GM18861 (cell line): ENCODE results near the gene MAN1B1.
"Not testable (repeated sequence)": the region's sequence is repeated elsewhere in the genome, so short reads cannot be mapped to it uniquely, and the experiment has no call there.

ENCODE experiments used
- ATAC-seq: cut with Tn5 transposase; IDR thresholded peaks from one replicate; pipeline ENCODE4 v1.9.1; 2021; ENCODE audit not compliant: unreplicated experiment

Gene MAN1B1

DNA sequence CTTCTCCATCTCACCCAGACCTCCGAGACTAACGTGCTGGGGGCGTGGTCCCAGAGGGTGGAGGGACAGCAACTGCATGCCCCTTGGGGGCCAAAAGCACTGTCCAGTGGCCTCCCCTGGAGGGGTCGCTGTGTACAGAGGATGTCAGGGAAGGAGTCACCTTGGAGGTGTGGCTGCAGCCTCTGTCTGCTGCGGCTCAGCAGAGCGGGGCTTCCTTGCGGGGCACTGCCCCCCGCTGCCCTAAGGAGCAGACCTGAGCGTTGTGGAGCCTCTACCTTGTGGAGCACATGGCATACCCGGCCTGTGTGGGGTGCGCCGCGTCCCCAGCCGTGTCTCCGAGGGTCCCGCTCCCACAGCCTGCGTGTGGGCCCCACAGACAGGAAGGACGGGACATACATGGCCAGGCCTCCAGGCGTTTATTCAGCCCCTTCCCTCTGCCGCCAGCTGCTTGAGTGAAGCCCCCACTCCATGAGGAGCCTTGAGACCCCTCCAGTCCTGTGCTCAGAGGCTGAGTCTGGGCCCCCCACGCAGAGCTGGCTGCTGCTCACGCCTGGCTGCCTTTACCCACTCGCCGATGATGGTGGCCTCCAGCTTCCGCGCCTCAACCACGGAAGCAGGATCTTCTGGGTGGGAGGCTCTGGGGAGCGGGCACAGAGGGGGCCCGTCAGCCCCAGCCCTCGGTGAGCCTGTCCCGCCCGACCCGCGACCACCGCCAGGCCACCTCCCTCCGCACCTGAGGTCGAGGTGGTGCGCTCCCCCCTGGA lies 23.5 kb downstream of the MAN1B1 start:
- ATAC-seq = no peak

DNA sequence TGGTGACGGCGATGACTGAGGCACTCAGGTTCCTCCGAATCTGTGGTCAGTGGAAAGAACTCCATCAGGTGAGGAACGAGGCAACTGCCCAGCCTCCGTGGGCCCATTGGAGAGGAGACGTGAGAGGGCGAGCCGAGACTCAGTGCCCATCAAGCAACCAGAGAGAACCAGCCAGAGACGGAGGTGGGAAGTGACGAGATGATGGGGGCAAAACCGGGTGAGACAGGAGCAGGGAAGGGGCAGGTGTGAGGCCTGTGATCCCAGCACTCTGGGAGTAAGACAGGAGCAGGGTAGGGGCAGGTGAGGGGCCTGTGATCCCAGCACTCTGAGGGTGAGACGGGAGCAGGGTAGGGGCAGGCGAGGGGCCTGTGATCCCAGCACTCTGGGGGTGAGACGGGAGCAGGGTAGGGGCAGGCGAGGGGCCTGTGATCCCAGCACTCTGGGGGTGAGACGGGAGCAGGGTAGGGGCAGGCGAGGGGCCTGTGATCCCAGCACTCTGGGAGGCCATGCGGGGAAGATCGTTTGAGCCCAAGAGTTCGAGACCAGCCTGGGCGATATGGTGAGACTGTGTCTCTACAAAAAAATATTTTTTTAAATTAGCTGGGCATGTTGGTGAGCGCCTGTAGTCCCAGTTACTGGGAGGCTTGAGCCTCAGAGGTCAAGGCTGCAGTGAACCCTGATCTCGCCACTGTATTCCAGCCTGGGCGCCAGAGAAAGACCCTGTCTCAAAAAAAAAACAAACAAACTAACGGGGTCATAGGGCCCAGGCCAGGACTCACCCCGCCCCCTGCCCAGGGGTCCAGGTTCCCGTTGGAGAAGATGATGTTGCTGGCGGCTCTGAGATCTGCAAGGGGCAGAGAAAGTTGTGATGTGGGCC lies 24.4 kb downstream of the MAN1B1 start:
- no peak for ATAC-seq

DNA sequence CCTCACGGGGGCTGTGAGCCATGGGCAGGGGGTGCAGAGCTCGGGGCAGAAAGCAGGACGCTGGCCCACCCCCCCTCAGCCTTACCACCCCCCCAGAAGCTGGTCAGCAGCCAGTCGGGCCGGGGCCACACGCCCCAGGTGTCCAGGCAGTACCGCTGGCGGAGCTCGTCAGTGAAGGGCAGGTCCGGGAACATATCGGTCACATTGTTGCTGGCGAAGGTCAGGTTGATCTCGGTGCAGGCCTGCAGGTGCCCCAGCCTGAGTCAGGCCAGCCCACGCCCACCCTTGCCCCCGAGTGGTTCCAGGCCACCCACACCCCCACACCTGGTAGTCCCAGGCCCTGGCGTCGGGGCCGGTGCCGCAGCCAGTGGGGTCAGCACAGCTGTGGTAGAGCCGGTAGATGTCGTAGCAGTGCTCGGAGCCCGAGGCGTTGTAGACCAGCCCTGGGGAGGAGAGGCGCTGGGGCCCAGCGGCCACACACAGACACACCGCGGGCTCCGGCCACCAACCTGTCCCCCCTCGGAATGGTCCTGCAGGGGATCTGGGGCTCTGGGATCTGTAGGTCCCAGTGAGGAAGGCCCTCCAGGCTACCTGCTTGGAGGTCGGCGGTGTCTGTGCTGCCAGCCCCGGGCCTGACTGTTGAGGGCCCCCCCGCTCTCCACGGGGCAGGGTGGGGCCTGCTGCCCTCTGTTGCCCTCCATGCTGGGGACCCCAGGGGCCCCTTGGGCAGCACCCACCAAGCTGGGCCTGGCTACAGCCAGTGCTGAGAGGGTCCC lies 25.2 kb downstream of the MAN1B1 start:
- no peak for ATAC-seq

DNA sequence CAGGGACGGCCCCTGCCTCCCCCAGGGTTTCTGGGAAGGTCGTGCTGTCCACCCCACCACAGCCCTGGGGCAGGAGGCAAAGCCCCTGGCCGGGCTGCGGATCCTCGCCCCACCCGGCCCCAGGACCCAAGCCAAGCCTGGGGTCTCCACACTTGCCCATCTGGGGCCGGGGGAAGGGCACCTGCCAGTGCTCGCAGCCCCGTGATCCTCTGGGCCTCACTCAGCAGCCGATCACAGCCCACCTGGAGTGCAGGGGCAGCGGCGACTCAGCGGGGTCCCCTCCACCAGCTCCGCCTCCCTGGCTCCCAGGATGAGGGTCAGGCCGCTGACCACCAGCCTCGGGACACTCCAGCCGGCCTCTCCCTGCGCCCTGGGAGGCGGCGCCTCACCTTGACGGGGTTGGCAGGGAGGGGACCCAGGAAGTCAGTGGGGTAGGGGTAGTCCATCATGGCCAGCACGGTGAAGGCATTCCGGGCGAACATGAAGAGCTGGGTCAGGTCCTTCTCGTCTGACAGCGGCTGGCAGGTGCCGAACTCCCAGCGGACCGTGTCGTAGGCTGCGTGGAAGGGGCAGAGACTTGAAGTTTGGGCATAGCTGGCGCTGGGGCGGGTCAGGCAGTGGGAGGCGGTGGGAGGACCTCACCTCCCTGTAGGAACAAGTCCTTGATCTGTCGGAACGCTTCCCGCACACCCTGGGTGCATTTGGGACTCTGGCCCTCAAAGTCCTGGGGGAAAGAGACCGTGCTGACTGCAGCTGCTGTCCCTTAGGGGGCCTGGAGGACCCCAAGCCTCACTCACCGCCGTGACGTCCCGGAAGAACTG lies 26.0 kb downstream of the MAN1B1 start:
- no peak for ATAC-seq

DNA sequence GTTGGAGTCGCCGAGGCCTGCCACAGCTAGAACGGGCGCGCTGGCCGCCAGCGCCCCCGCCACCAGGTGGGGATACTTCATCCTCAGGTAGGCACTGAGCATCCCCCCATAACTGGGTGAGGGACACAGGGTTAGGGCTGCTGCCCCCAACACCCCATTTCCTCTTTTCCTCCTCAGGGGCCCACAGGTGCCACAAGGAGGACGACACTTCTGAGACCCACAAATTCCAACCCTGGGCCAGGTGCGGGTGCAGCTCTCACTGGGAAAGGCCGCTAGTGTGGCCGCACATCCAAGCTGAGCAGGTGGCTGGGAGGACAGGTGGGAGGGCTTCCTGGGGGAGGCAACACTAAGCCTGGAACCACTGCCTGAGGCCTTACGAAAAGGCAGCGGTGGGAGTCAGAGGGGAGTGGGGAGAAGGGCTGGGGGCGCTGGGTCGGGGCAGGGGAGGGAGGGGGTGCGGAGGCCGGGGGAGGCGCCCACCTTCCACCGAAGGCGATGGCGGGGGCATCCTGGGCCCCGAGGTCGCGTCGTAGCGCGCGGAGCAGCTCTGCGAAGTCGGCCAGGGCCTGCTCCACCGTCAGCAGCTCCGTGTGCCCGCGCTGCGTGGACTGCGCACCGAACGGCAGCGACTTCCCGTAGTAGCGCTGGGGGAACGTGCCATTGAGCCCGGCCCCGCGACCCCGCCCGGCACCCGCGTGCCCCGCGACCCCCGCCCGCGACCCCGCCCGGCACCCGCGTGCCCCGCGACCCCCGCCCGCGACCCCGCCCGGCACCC lies 26.8 kb downstream of the MAN1B1 start:
- no peak for ATAC-seq

DNA sequence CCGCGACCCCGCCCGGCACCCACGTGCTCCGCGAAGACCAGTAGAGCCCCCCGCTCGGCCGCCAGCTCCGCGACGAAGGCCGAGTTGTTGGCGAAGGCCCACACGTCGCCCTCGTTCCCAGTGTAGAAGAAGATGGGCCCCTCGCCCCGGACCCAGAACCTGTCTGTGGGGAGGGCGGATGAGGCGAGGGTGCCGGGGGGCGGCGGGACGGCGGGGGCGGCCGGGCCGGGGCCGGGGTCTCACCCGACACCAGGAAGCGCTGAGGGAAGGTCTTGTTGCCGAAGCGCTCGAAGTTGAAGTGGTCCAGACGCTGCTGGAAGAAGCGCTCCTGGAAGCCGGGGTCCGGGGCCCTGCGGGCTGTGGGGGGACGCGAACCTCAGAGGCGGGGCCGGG lies 27.4 kb downstream of the MAN1B1 start:
- no peak for ATAC-seq

DNA sequence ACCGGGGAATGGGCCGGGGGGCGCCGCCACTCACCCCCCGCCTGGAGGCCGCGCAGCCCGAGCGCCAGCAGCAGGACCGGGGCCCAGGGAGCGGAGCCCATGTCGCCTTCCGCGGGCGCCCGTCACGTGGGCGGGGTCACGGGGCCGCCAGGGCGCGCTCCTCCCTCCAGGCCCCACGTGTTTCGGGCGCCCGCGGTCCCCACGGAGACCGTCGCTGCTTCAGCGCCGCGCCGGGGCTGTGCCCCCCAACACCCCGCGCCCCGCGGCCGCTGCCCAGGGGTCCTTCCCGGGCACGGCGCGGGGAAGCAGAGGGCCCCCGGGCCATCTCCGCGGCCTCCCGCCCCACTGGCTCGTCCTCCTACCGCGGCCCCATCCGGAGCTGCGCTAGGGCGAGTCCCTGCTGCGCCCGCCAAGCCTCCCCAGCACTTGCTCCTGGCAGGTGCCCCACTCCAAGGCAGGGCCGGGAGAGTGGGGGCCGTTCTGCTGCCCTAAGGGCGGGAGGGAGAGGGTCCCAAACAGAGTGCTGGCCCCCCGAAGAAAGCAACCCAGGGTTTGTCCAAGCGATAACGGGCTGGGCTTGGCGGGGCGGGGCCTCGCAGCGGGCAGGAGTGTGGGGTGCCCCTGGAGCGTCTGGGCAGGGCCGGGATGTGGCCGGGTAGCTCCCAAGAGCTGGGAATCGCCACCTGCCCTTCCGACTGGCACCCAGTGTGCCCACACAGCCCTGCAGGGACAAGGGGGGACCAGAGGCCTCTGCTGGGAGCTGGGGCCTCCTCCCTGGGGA lies 28.0 kb downstream of the MAN1B1 start, which contains the start of gene DPP7:
Gene DPP7, minus strand, starts transcription at position 121 of the 781 bp plus-strand sequence. Its CDS starts 20 bp downstream, at position 101.
- ATAC-seq = peak; percentile 40

DNA sequence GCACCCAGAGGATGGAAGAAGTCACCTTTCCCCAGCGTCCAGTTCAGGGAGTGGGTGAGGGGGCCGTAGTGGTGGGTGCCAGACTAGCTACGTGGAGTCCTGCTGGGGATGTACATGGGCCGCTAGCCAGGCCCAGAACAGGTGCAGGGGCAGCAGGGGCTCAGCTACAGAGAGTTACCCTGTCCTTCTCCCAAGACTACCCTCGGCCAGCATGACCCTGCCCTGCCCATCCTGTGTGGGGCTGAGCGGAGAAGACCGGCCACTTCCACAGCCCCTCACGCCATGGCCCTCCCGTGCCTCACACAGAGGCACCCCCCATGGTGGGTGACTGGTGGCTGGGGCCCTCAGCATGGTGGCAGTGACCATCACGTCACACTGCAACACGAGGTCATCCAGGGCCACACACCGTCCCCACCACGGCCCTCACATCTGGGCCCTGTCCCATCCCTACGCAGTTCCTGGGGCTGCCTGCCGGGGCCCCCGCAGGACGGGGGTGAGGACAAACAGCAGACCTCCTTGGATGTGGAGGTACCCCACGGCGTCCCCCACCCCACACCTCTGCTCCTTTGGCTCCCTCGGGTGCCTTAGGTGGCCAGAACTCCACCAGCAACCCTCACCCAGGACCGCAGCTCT lies 28.7 kb downstream of the MAN1B1 start:
- no peak for ATAC-seq

DNA sequence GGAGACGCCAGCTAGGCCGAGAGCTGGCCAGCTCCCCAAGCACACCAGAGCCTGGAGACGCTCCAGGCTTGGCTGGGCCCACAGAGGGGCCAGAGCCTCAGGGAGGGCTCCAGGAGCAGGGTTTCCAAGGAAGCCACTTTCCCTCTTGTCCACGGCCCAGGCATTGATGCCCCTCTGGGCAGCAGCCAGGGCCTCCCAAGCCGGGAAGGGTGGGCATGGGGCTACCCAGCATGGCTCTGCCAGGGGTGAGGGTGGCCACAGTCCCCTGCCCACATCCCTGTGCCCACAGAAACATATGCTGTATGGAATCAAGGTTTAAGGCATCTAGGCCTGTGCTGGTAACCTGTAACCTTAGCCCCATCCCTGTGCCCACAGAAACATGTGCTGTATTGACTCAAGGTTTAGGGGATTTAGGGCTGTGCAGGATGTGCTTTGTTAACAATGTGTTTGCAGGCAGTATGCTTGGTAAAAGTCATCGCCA lies 29.3 kb downstream of the MAN1B1 start:
- no peak for ATAC-seq

DNA sequence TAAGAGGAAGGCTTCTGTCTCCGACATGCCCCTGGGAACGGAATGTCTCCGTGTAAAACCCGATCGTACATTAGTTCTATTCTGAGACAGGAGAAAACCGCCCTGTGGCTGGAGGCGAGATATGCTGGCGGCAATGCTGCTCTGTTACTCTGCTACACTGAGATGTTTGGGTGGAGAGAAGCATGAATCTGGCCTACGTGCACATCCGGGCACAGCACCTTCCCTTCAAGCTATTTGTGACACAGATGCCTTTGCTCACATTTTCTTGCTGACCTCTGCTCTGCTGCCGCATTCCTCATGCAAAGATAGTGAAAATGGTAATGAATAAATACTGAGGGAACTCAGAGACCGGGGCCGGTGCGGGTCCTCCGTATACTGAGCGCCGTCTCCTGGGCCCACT lies 29.9 kb downstream of the MAN1B1 start:
- no peak for ATAC-seq

DNA sequence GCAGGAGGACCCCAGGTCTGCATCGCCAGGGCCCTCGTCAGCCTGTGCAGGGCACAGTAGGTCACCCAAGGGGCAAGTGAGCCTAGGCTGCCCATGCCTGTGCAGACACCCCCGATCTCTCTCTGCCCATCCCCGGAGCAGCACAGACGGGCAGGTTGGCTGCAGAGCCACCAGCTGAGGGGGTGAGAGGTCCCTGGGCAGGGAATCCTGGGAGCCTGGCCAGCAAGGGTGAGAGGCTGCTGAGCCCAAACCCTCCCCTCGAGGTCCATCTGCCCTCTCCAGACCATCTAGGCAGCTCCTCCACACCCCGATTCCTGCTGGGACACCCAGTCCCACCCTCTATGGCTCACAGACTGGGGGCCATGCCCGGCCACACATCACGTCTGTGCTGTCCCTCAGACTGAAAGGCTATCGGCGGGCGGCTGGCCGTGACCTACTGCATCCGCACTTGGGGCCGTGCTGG lies 30.5 kb downstream of the MAN1B1 start:
- ATAC-seq = no peak

DNA sequence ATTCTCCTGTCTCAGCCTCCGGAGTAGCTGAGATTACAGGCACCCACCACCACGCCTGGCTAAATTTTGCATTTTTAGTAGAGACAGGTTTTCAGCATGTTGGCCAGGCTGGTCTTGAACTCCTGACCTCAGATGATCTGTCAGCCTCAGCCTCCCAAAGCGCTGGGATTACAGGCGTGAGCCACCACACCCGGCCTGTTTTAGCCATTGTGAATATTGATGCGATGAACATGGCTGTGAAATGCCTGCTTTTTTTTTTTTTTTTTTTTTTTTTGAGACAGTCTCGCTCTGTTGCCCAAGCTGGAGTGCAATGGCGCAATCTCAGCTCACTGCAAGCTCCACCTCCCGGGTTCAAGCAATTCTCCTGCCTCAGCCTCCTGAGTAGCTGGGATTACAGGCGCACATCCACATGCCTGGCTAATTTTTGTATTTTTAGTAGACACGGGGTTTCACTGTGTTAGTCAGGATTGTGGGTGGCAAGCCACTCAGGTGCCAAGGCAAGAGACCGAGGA lies 31.4 kb downstream of the MAN1B1 start:
- not testable (repeated sequence) for ATAC-seq

DNA sequence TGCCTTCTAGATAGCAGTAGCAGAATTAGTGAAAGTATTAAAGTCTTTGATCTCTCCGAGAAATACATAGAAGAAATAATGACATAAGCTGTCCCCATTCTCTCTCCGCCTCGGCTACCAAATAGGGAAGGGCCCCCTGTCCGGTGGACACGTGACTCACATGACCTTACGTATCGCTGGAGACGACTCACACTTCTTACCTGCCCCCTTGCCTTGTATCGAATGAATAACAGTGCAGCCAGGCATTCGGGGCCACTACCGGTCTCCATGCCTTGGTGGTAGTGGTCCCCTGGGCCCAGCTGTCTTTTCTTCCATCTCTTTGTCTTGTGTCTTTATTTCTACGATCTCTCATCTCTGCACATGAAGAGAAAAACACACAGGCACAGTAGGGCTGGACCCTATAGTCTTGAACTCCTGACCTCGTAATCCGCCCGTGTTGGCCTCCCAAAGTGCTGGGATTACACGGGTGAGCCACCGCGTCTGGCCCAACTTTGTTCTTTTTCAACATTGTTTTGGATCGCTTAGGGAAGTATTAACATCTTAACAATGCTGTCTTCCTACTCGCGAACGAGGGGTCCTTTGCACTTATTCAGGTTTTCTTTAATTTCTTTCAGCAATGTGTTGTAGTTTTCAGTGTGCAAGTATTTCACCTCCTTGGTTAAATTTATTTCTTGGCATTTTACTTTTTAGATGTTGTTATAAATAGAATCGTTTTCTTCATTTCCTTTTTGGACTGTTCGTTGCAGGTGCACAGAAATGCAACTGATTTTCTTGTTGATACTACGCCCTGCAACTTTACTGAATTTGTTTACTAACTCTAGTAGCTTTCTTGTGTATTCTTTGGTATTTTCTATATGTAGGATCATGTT lies 35.4 kb downstream of the MAN1B1 start:
- not testable (repeated sequence) for ATAC-seq

DNA sequence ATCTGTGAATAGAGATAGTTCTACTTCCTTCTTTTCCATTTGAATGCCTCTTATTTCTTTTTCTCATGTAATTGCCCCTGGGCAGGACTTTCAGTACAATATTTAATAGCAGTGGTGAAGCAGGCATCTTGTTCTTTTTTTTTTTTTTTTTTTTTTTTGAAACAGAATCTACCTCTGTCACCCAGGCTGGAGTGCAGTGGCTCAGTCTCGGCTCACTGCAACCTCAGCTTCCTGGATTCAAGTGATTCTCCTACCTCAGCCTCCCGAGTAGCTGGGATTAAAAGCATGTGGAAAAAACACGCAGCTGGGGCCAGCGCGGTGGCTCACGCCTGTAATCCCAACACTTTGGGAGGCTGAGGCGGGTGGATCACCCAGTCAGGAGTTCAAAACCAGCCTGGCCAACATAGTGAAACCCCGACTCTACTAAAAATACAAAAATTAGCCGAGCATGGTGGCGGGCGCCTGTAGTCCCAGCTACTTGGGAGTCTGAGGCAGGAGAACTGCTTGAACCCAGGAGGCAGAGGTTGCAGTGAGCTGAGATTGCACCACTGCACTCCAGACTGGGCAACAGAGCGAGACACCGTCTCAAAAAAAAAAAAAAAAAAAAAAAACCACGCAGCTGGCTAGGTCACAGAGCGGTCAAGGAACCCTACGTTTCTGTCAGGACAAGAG lies 36.1 kb downstream of the MAN1B1 start:
- ATAC-seq = not testable (repeated sequence)

DNA sequence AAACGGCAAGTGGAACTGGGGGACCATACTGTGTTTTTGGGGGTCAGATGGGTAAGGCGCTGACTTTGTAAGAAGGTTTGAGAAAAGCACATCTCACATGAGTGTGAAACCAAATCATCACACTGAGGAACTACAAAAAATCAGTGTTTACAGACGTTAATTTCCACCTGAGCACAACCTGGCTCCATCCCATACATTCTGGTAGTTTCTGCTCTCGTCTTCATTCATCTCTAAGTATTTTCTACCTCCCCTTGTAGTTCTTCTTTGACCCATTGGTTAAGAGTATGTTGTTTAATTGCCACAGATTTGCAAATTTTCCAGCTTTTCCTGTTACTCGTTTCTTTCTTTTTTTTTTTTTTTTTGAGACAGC lies 36.7 kb downstream of the MAN1B1 start:
- ATAC-seq = no peak

DNA sequence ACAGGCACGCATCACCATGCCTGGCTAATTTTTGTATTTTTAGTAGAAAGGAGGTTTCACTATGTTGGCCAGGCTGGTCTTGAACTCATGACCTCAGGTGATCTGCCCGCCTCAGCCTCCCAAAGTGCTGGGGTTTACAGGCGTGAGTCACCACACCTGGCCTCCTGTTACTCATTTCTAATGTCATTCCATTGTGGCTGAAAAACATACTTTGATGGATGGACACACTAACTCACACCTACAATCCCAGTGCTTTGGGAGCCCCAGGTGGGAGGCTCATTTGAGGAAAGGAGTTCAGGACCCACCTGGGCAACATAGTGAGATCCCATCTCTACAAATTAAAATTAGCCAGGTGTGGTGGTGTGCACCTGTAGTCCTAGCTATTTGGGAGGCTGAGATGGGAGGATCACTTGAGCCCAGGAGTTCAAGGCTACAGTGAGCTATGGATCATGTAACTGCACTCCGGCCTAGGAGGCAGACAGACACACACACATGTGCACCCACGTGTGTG lies 37.2 kb downstream of the MAN1B1 start:
- not testable (repeated sequence) for ATAC-seq
